ENCODE measurements around the gene MAGEF1. TPM values are rescaled to one million over a fixed set of nuclear protein-coding genes. Genes with fewer than 3 reads are reported as not detected.

The MAGEF1 gene
- total and polyA plus RNA-seq, 12 donors, result 20.1 to 33.9 (median 30.5) TPM

- ATAC-seq (no peak), DNase-seq (no peak)
- TF ChIP-seq CTCF (IDR thresholded peaks at IDR 0.05), result no peak
- Histone ChIP-seq H3K4me1 (peaks cover 6 to 44% (median 24%) of the 10 kb centered on the region in 9 donors), H3K36me3 (no peaks in the 10 kb centered on the region), H3K27ac (no peak overlapping the region), H3K9me3 (no peaks in the 10 kb centered on the region), H3K27me3 (peaks cover 0 to 4% (median 0%) of the 10 kb centered on the region in 7 donors), H3K4me3 (no peak overlapping the region)
- 97 to 98% methylated on average over 11 of the region's 11 CpGs for WGBS, 2 donors
- intact Hi-C loops (cut with DNase I), result no loop called here
Observed at GRCh38 chr3:184682671-184683070, 29.2 kb downstream of the MAGEF1 start.

GRCh38 chr3:184680385-184681345, 31.2 kb downstream of the MAGEF1 start:
- H3K27ac ChIP-seq, result peak overlapping the region in 2 of 10 donors; percentile 3 to 7
- peaks cover 0 to 39% (median 18%) of the 10 kb centered on the region in 9 donors for H3K4me1 ChIP-seq
- WGBS, 2 donors, result 90 to 91% methylated on average over 10 of the region's 10 CpGs
- DNase-seq, result no peak
- H3K4me3 ChIP-seq, result no peak overlapping the region
- no peak for TF ChIP-seq CTCF (IDR thresholded peaks at IDR 0.05)
- ATAC-seq, result peak in 1 of 8 donors; percentile 22
- intact Hi-C loops (cut with DNase I), result no loop called here
- H3K9me3 ChIP-seq, result no peaks in the 10 kb centered on the region
- H3K27me3 ChIP-seq, result peaks cover 0 to 4% (median 0%) of the 10 kb centered on the region in 7 donors
- H3K36me3 ChIP-seq, result no peaks in the 10 kb centered on the region

- no peaks in the 10 kb centered on the region for H3K36me3 ChIP-seq
- peak overlapping the region in 7 of 10 donors; percentile 5 to 70 (median 52) for H3K27ac ChIP-seq
- no peaks in the 10 kb centered on the region for H3K27me3 ChIP-seq
- intact Hi-C loops (cut with DNase I), result no loop called here
- peaks cover 0 to 32% (median 12%) of the 10 kb centered on the region in 9 donors for H3K4me1 ChIP-seq
- H3K9me3 ChIP-seq, result no peaks in the 10 kb centered on the region
- TF ChIP-seq CTCF (IDR thresholded peaks at IDR 0.05), result no peak
- ATAC-seq, result peak; percentile 59 to 87 (median 68)
- peak overlapping the region in 1 of 10 donors; percentile 5 for H3K4me3 ChIP-seq
- DNase-seq, result peak; percentile 67 to 71
- WGBS, 2 donors, result 50 to 52% methylated on average over 24 of the region's 24 CpGs
Observed at GRCh38 chr3:184679056-184679816, 32.6 kb downstream of the MAGEF1 start.
